GM21825 (cell line): ENCODE results near the gene UBXN6.
A peak's percentile ranks its signal among the peaks of the same experiment; 100 is the strongest.

Experiments used
- ATAC-seq: cut with Tn5 transposase; IDR thresholded peaks from one replicate; pipeline ENCODE4 v1.9.1; 2021; ENCODE audit warnings: mild to moderate bottlenecking, moderate library complexity; ENCODE audit not compliant: unreplicated experiment

The UBXN6 gene

DNA sequence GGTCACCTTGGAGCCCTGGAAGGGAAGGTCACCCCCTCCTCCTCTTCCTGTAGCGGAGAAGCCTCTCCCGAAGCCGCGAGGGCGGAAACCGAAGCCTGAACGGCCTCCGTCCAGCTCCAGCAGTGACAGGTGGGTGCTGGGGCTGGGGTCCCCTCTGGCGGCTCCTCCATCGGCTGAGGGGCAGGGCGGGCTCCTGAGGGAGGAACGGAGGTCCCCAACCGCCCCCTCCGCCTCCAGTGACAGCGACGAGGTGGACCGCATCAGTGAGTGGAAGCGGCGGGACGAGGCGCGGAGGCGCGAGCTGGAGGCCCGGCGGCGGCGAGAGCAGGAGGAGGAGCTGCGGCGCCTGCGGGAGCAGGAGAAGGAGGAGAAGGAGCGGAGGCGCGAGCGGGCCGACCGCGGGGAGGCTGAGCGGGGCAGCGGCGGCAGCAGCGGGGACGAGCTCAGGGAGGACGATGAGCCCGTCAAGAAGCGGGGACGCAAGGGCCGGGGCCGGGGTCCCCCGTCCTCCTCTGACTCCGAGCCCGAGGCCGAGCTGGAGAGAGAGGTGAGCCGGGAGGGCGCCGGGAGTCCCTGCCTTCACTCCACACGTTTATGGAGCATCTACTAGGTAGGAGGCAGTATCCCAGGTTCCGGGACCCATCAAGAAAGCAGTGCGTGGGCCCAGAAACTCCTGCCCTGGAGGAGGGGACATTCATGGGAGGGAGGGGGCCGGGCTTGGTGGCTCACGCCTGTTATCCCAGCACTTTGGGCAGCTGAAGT, 36.5 kb upstream of the UBXN6 start:
- no peak for ATAC-seq

DNA sequence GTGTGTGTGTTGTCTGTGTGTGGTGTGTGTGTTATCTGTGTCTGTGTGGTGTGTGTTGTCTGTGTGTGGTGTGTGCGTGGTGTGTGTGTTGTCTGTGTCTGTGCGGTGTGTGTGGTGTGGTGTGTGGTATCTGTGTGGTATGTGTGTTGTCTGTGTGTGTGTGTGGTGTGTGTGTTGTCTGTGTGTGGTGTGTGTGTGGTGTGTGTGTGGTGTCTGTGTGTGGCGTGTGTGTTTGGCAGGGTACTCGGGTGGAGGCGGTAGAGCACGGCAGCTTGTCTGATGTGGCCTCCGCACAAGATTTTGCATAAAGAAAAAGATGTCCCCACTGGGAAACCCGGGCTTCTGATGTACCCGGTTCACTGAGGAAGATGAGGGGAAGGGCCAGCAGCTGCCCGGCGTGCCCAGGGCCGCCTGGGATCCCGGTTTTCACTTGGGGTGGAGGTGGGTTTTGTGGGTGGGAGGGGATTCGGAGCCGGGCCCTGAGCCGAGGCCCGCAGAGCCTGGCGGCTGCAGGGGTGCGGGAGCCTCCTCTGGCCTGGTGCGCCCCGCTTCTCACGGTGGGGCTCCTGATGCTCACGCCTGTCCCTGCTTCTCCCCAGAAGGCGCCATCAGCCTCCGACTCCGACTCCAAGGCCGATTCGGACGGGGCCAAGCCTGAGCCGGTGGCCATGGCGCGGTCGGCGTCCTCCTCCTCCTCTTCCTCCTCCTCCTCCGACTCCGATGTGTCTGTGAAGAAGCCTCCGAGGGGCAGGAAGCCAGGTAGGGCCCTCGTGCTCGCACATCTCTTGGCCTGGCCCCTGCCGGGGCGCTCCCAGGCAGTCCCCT, 35.7 kb upstream of the UBXN6 start:
- ATAC-seq, result no peak

DNA sequence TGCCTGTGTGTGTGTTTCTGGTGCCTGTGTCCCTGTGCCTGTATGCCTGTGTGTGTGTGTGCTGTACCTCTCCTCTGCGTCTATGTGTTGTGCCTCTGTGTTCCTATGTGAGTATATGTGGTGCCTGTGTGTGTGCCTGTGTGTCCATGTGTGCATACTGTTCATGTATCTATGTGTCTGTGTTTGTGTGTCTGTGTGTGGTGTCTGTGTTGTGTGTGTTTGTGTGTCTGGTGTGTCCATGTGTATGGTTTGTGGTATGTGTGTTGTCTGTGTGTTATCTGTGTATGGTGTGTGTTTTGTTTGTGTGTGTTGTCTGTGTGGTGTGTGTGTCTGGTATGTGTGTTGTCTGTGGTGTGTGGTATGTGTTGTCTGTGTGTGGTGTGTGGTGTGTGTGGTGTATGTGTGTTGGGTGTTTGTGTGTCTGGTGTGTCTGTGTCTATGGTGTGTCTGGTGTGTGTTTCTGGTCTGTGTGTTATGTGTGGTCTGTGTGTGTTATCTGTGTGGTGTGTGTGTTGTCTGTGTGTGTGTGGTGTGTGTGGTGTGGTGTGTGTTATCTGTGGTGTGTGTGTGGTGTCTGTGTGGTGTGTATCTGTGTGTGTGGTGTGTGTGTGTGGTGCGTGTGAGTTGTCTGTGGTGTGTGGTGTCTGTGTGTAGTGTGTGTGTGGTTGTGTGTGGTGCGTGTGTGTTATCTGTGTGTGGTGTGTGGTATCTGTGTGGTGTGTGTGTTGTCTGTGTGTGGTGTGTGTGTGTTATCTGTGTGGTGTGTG, 34.9 kb upstream of the UBXN6 start:
- ATAC-seq, result no peak

DNA sequence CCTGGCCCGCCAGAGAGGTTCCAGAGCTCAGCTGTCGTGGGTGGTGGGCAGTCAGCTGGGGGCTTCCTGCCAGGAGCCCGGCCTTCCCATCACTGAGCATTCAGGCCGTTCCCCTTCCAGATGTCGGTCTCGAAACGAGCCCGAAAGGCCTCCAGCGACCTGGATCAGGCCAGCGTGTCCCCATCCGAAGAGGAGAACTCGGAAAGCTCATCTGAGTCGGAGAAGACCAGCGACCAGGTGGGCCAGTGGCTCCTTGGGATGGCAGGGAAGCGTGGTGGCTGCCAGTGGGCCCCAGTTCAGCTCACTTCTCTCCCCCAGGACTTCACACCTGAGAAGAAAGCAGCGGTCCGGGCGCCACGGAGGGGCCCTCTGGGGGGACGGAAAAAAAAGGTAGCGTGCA, 33.9 kb upstream of the UBXN6 start:
- no peak for ATAC-seq

DNA sequence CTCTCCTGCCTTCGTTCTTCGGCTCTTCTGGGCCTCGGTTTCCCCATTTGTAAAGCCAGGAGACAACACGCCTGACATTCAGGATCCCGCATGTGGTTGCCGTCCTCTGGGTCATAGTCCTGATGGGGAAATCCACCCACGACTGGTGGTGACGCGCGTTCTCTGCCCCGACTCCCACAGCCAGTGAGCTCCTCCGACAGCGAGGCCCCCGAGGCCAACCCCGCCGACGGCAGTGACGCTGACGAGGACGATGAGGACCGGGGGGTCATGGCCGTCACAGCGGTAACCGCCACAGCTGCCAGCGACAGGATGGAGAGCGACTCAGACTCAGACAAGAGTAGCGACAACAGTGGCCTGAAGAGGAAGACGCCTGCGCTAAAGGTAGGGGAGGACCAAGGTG, 30.9 kb upstream of the UBXN6 start:
- no peak for ATAC-seq

DNA sequence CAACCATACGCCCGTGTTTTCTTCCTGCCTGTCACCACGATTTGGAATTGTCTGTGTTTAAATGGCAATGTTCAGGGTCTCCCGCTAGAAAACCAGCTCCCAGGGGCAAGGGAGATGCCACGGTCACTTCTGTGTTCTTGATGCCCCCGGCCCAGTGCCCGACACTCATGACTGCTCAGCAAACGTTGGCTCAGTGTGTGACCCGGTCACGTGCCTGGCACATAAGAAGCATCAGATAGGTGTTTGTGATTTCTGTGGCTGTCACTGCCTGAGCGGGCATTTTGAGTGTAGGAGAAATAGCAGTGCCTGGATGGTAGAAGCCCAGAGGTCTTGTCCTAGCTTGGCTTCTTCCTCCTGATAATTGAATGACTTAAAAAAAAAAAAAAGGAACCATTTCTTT, 30.0 kb upstream of the UBXN6 start:
- ATAC-seq, result no peak

DNA sequence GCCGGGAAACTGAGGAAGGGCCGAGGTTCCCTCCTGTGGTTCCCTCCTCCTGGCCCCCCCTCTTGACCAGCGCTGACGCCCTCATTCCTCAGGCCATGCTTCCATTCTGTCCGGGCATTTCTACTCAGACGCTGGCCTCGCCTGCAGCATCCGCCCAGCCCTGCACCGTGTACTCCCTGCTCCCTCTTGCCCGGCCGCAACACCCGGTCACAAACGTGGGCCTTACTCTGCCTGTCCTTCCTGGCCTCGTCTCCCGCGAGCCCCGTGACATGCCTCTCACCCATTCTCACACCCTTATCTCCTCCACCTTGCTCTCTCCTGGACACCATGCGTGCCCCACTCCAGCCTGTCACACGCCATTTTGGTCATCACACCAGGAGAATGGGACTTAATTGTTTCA, 25.8 kb upstream of the UBXN6 start:
- ATAC-seq, result no peak

DNA sequence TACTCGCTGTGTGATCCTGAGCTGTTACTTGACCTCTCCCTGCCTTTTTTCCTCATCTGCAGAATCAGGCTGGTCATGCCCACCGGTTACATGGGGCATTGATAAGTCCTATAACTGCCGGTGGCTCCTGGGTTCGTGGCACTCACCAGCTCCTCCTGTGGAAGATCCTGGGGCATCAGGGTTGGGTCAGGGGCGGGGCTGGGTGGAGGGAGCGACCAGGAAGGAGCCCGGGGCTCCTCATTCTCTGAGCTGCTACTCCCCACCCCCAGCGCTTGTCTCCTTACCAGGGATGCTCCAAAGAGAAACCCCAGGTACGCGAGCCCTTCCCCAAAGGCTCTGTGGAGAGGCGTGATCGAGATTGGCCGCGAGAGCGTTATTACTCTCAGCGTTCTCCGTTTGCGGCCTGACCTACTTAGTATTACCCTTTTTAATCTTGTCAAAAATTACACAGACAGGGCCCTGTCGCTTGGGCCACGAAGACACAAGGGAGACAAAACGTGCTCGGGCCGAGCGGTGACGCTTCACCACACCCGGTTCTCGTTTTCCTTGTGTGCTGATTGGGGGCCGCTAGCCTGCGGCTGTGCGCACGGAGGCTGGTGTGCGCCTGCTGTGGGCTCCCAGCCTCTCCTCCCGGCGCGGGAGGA, 25.2 kb upstream of the UBXN6 start:
- no peak for ATAC-seq

DNA sequence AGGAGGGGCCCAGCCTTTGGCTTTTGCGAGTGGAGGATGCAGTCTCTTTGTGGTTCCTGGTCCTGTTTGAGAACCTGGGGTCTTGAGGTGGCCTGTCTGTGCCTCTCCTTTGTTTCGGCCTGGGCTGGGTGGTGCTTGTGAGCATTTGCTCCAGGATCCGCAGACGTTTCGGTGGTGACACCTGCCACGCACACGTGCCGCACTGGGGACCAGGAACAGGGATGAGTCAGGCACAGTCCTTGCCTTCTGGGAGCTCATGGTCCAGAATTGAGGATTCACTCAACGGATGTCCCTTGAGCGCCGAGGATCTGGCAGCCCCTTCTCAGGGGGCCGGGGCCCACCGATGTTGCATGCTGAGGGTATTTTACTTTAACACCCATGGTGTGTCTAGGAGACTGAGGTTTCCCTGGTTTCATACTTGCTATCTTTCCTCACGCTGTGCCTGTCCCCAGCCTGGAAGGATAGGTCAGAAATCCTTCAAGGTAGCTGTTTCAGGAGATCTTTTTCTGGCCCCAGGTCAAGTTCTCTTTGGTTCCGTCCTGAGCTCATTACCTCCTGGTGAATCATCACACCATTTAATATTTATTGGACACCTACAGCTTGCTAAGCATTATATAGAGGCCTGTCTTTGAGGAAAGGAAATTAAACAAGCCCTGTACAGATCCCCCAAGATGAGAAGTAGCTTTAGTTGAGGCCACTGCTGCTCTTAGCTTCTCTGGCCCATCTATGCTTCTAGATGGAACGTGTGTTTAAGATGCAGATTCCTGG, 19.6 kb upstream of the UBXN6 start:
- no peak for ATAC-seq

DNA sequence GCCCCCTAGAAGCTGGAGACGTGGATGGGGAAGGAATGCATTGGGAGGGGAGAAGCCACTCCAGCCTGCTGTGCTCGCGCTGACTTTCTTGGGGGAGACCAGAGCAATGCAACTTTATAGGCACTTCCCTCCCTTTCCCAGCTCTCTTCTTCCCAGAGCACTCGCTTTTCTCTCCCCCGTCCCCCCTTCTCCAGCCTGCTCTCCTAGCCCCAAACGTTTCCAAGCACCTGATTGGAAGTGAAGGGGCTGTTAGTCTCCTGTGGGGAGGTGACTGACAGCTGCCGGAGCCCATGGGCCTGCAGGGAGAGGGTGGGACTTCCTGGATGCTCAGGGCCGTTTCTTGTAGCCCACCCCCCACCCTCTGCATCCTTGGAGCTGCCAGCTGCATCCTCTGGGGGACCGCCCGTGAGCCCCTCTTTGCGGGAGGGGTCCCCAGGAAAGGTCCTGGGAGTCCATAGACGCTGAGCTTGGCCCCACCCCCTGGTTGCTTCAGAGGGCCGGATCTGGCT, 17.0 kb upstream of the UBXN6 start:
- ATAC-seq, result no peak

DNA sequence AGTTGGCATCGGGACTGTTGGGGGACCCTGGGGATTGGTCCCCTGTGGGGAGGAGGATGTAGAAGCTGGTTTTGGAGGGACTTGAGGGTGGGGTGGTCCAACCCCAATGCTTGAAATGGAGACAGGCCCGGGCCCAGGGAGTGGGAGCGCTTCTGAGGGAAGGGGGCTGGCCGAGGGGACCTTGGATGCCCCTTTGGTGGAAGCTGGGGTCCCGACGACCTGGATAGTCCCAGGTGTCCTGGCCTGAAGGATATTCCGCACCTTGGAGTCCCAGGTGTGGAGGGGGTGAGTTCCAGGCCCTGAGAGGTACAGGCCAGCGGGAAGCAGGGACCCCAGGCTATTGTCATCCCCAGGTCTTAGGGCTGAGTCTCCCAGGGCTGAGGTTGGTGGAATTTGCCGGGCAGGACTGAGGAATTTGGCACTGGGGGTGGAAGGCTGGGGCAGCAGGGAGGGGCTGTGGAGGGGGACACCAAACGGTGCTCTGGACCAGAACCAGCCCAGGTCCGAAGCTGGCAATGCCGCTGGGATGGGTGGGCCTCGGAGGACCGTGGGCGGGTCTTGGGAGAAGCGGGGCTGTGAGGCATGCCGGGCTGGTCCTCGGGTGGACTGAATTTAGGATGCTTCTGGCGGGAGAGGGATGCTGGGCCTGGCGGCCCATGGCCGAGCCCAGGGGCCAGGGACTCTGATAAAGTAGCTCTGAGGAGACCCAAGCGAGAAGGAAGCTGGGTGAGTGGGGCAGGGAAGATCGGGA, 16.3 kb upstream of the UBXN6 start:
- no peak for ATAC-seq

DNA sequence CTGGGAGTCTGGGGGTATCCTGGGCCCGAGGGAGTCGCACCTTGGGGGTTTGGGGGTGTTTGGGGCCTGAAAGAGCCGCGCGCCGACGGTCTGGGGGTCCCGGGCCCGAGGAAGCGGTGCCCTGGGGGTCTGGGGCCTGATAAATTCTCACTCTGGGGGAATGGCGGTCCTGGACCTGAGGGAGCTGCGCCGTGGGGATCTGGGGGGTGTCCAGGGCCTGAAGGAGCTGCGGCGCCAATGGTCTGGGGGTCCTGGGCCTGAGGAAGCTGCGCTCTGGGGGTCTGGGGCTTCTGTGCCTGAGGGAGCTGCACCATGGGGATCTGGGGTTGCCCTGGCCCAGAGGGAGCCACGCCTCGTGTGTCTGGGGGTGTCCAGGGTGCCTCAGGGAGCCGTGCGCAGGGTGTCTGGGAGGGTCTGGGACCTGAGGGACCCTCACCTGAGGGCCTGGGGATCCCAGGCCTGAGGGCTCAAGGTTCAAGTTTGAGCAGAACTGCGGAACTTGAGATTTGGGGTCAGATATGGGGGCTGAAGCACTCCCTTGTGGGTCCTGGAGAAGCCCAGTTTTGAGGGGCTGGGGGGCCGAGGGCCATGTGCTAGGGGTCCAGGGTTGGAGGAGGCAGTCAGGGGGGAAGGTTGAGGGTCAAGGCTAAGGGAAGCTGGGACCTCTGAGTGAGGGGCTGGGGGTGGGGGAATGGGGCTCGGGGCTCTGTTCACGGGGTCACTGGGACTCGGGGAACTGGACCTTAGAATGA, 15.6 kb upstream of the UBXN6 start:
- ATAC-seq, result no peak

DNA sequence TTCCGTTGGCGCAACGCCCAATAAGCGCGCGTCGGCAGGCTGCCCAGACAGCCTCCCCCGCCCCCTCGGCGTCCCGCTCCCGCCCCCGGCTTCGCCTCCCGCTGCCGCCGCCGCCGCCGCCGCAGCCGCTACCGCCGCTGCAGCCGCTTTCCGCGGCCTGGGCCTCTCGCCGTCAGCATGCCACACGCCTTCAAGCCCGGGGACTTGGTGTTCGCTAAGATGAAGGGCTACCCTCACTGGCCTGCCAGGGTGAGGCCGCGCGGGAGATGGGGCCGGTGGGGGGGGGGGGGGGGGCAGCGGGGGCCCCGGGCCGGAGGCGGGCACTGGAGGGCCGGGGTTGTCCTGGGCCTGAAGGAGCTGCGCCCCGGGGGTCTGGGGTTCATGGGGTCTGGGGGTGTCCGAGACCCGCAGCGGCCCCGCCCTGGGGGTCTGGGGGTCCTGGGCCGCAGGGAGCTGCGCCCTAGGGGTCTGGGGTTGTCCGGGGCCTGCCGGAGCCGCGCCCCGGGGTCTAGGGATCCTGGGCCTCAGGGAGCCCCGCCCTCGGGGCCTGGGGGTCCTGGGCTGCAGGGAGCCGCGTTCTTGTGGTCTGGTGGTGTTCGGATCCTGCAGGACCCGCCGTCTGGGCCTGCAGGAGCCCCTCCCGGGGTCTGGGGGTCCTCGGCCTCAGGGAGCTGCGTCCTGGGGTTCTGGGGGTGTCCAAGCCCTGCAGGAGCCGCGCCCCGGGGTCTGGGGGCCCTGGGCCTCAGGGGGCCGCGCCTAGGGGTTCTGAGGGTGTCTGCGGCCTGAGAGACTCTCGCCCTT, 14.8 kb upstream of the UBXN6 start, which contains the start of gene HDGFL2:
TSS of gene HDGFL2 (plus strand) at position 124 of the 801 bp plus-strand sequence. CDS start at position 178, 54 bp downstream.
- ATAC-seq, result peak; percentile 0

DNA sequence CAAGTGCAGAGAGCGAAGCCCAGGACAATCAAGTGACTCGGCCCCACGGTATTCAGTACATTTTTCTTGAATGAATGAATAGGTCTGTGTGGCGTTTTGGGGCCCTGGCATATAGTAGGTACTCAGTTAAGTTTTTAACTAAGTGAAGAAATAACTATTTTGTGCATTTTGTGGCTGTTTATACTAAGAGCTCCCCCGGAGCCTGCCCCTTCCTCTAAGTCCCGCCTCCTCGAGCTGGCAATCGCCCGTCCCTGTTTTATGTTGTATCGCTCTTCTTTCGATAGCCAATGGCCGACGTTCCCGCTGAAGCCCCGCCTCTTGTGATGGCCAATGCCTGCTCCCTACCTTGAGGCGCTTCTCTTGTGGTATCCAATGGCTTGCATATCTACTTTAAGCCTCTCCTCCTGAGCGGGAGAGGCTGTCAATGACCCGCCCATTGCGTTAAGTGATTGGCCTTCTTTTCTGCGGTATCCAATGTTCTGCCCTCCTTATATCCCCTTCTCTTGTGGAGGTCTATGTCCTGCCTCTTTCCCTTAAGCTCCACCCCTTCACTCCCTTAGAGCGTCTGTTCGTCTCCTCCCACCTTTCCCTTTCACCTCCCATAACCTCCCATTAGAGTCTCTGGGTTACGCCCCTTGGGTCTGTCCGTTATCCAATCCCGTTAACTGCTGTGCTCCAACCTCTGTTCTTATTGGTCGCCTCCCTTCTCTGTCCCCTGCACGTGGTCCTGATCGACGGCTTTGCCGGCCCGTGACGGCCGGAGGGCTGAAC, 14.0 kb upstream of the UBXN6 start:
- peak; percentile 78 for ATAC-seq

DNA sequence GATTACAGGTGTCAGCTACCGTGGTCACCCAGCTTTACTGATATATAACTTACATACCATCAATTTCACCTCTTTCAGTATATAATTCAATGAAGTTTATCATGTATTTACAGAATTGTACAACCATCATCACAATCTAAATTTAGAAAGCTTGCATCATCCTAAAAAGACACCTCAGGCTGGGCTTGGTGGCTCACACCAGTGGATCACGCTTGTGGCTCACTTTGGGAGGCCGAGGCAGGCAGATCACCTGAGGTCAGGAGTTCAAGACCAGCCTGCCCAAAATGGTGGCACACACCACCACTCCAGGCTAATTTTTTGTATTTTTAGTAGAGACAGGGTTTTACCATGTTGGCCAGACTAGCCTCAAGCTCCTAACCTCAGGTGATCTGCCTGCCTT, 10.2 kb upstream of the UBXN6 start:
- no peak for ATAC-seq

DNA sequence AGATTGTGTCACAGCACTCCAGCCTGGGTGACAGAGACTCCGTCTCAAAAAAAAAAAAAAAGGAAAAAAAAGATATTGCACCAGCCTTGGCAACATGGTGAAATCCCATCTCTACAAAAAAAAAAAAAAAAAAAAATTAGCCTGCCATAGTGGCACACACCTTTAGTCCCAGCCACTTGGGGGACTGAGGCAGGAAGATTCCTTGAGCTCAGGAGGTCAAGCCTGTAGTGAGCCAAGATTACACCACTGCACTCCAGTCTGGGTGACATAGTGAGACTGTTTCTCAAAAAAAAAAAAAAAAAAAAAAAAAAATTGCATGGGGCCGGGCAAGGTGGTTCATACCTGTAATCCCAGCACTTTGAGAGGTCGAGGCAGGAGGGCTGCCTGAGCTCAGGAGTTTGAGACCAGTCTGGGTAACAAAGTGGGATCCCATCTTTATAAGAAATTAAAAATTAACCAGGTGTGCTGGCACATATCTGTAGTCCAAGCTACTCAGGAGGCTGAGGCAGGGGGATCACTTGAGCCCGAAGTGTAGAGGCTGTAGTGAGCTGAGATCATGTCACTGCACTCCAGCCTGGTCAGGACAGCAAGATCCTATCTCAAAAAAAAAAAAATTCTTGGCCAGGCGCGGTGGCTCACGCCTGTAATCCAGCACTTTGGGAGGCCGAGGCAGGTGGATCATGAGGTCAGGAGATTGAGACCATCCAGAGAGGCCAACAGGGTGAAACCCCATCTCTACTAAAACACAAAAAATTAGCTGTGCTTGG, 7.4 kb upstream of the UBXN6 start:
- ATAC-seq, result no peak
